HG03432 (cell line): ENCODE measurements around the gene BIN2.
"Not testable (repeated sequence)": the region's sequence is repeated elsewhere in the genome, so short reads cannot be mapped to it uniquely, and the experiment has no call there.

Source experiments
- ATAC-seq: cut with Tn5 transposase; IDR thresholded peaks from one replicate; pipeline ENCODE4 v1.9.1; 2021; ENCODE audit warnings: mild to moderate bottlenecking, moderate library complexity; ENCODE audit not compliant: unreplicated experiment

The BIN2 gene

GRCh38 chr12:51346581-51346980 is 22.6 kb upstream of the BIN2 start, which contains the start of gene CELA1:
CELA1 (minus strand) TSS chr12:51346679; CDS start chr12:51346638, 41 bp downstream.
- no peak for ATAC-seq

GRCh38 chr12:51345681-51346080 is 21.7 kb upstream of the BIN2 start:
- no peak for ATAC-seq

GRCh38 chr12:51343201-51343600 is 19.2 kb upstream of the BIN2 start:
- no peak for ATAC-seq

GRCh38 chr12:51342416-51342815 is 18.4 kb upstream of the BIN2 start:
- ATAC-seq: no peak

- no peak for ATAC-seq
These were observed 17.5 kb upstream of the BIN2 start for GRCh38 chr12:51341251-51342007.

GRCh38 chr12:51339750-51340149 is 15.8 kb upstream of the BIN2 start:
- no peak for ATAC-seq

GRCh38 chr12:51337336-51337735 is 13.4 kb upstream of the BIN2 start:
- ATAC-seq: not testable (repeated sequence)

GRCh38 chr12:51335931-51336330 is 12.0 kb upstream of the BIN2 start:
- no peak for ATAC-seq

GRCh38 chr12:51334764-51335163 is 10.8 kb upstream of the BIN2 start:
- no peak for ATAC-seq

GRCh38 chr12:51333536-51333935 is 9.6 kb upstream of the BIN2 start:
- ATAC-seq: no peak

- ATAC-seq: no peak
These were observed 6.2 kb upstream of the BIN2 start for GRCh38 chr12:51330186-51330585.

- ATAC-seq: no peak
These were observed 5.8 kb upstream of the BIN2 start for GRCh38 chr12:51329742-51330141.

- no peak for ATAC-seq
These were observed 4.6 kb upstream of the BIN2 start for GRCh38 chr12:51328587-51328986.

GRCh38 chr12:51326698-51327439 is 2.9 kb upstream of the BIN2 start:
- ATAC-seq: peak; percentile 44

- ATAC-seq: no peak
These were observed 979 bp upstream of the BIN2 start for GRCh38 chr12:51324953-51325352.

- peak; percentile 9 for ATAC-seq
These were observed 535 bp downstream of the BIN2 start for GRCh38 chr12:51323317-51323960.

GRCh38 chr12:51322452-51322851 is 1.5 kb downstream of the BIN2 start:
- ATAC-seq: no peak

- no peak for ATAC-seq
These were observed 2.1 kb downstream of the BIN2 start for GRCh38 chr12:51321882-51322281.

- ATAC-seq: no peak
These were observed 3.2 kb downstream of the BIN2 start for GRCh38 chr12:51320695-51321320.

- no peak for ATAC-seq
These were observed 3.7 kb downstream of the BIN2 start for GRCh38 chr12:51320311-51320694.

GRCh38 chr12:51318846-51319599 is 5.0 kb downstream of the BIN2 start:
- peak; percentile 42 for ATAC-seq
